SHP77 treated with DMSO at 0.1 percent for 48 hours (cell line): ENCODE results near the gene PLA2G6.
"Not testable (repeated sequence)": the region's sequence is repeated elsewhere in the genome, so short reads cannot be mapped to it uniquely, and the experiment has no call there.

Experiments
- DNase-seq: peaks from one replicate; lab custom pipeline; 2025; lab: John Stamatoyannopoulos, UW

The PLA2G6 gene

GRCh38 chr22:38129021-38129420 is 52.6 kb downstream of the PLA2G6 start:
- no peak for DNase-seq

GRCh38 chr22:38127869-38128268 is 53.8 kb downstream of the PLA2G6 start:
- no peak for DNase-seq

- DNase-seq = no peak
These were observed 54.5 kb downstream of the PLA2G6 start for GRCh38 chr22:38126928-38127668.

DNA sequence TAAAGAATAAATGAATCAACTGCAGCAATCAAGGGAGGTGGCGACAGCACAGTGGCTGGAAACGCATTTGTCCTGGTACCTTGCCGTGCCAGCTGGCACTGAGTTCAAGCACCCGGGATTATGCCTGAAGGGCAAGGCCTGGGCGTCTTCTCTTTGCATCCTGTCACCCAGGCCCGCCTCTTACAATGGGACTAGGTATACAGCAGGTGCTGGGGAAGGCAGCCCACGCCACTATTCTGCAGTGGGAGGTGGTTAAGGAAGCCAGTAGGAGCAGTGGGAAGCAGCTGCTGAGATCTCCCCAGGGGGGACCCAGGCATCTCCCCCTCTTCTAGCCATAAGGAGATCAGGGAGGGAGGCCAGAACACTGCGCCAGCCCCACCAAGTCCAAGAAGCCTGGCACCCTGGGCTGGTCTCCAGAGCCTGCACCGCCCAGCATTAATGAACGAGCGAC is 55.9 kb downstream of the PLA2G6 start:
- DNase-seq = no peak

DNA sequence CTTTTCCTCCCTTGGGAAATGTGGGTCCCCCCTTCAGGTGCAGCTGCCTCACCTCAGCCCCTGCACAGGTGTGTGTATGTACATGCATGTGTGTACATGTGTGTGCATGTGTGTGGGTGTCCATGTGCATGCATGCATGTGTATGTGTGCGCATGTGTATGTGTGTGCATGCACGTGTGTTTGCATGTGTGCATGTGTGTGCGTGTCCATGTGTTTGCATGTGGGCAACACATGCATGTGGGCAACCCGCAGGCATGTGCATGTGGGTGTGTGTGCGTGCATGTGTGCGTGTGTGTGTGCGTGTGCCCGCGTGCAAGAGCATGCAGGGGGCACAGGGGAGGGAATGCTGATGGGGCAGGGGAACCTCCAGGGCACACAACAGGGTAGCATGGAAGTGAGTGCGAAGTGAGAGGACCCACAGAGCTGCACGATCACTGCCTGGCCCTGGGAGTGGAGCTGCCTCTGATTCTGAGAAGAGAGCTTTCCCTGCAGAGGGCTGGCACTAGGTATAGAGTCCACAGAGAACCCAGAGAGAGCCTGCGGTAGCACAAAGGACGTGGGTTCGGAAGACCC is 56.5 kb downstream of the PLA2G6 start:
- no peak for DNase-seq

DNA sequence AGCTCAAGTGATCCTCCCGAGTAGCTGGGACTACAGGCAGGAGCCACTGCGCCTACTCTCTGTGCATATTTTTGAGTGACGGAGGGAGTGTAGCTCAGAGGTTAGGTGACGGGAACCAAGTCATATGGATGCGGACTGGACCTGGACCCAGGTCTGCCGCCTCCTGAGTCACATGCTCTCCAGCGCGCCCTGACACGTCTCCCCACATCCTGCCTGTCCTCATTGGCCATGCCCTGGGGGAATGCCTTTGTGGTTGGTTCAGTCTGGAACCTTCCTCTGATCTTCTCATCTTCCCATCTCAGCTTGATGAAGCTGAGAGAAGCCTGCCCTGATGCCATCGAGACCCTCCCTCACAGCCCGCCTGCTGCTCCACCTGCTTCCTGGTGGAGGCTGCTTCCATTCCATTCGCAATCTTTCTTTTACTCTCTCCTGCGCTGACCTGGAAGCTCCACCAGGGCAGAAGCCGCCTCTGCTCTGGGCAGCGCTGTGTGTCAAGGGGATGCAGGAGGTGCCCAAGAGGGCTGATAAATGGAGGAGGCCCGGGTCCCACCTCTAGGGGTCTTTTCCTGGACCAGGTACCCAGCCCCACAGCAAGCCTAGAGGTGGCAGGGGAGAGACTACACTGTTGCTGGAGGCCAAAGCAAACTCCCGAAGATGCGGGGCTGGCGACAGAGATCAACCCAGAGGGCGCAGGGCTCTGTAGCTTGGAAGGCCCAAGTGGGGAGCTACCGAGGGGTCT is 57.2 kb downstream of the PLA2G6 start:
- no peak for DNase-seq

DNA sequence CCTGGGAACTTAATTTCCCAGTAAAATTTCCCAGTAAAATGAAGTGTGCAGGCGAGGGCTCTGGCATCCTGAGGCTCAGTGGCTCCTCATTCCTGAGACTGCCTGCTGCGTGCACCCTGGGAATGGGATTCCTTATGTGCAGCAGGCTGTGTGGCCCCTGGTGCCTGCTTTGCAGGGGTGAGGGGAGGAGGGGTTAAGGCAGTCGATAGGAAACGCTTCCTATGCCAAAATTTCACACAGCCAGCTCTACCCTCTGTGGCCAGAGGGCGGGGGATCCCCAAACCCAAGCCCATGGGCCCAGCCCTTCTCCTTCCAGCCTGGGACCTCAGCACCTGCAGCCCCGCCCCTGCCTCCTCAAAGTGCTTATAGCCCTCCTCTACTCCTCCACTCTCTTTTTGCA is 59.0 kb downstream of the PLA2G6 start:
- no peak for DNase-seq

GRCh38 chr22:38120359-38121110 is 61.1 kb downstream of the PLA2G6 start:
- DNase-seq = no peak

- not testable (repeated sequence) for DNase-seq
These were observed 62.9 kb downstream of the PLA2G6 start for GRCh38 chr22:38118747-38119146.

GRCh38 chr22:38118182-38118581 is 63.4 kb downstream of the PLA2G6 start:
- DNase-seq = no peak

- not testable (repeated sequence) for DNase-seq
These were observed 64.1 kb downstream of the PLA2G6 start for GRCh38 chr22:38117556-38117955.

DNA sequence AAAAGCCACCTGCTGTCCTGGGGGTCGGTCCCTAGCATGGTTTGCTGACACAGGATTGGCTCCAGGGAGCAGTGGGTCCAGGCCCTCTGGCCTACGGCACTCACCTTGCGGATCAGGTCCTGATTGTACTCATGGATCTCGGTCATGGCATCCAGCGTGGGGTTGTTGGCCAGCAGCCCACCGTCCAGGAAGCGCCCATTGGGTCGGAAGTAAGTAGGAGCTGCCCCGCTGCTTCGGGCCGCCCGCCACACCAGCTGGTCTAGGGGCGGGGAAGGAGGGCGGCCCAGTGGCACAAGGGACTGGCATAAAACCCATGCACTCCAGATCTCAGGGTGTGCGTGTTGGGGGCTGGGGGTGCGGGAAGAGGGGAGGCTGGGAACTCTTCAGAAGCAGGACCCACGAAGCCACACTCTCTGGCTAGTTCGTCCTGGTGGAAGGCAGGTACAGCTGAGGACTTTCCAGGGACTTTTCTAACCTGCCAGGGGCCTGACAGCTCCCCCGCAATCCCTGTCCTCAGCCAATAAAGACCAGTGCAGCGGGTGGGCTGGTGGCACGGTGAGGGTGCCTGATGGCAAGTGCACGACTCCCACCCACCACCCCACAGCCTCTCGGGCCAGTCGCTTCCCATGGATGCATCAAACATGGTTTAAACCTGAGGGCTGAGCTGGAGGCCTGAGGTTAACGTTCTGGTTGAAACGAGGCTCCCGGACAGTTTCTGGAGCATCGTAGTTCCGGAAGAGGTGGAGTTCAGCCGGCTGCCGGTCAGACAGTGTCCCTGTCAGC is 66.0 kb downstream of the PLA2G6 start:
- DNase-seq = no peak

- peak; percentile 23 for DNase-seq
These were observed 66.9 kb downstream of the PLA2G6 start for GRCh38 chr22:38114484-38115398.

DNA sequence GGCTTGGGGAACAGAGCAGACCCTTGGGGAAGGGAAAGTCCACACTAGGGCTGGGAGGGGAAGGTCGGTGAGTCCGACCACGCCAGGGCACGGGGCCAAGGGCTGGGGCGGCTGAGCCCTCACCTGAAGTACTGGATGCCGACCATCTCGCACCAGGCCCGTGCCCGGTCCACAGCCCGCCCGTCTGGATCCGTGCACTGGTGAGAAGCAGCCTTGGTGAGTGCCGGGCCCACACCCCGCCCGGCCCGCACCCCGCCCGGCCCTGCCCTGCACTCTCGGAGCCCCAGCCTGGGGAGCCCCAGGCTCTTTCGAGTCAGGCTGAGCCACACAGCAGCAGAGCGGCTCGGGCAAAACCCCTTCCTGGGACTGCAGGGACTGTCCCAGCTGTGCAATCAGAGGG is 69.2 kb downstream of the PLA2G6 start:
- DNase-seq = no peak

DNA sequence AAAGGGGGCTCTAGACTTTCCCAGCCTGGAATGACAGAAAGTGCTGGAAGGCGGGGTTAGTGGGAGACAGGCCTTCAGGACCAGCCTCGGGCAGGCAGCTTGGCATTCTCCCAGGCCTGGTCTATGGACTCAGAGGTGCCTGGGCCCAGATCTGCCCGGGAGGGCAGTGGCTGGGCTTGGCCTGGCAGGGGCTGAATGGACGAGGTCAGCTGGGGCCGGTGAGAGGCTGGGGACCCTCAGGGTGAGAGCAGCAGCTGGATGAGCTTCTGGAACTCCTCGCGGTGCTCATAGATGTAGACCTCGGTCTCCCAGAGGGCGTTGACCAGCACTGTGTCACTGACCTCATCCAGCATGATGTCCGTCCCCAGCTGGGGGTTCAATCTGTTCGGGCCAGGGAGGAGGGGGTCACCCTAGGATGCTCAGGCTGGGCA is 69.7 kb downstream of the PLA2G6 start:
- DNase-seq = no peak

DNA sequence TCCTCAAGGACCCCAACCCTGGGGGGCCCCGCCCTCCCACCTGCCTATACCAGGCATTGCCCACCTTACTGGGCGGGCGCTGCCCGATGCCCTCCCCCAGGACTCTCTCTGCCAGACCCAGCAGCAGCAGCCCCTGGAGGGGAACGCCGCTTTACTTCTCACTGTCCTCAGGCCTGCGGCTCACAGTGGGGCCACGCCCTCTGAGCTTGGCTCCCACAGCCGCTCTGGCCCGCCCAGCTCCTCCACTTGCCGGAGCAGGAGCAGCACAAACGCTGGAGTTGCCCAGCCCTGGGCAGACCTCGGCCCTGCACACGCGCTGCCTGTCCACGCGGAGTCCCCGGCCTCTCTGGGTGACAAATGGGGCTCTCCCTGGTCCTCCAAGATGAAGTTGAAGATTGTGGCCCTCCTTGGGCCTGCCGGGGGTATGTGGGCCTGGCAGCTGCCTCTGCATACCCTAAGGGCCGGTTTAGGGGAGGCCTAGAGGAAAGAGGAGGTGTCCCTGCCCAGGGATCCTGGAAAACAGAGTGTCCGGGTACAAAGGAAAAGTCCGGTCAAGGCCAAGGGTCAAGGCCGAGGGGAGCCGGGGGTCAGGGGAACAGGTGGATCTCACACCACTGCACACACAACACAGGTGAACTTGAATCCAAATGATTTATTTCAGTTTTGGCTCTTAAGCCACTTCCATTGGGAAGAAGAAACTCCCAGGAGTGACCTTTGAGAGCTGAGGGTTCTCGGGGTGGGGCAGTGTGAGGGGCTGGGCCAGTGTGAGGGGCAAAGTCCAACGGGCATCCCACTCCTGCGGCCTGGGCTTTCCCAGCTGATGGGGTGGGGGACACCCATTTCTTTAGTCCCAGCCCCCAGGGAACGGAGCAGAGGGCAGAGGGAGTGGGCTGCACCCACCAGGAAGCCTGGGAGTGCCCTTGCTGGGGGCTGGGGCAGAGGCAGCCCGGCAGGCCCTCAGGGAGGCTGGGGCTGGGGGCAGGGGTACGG is 70.5 kb downstream of the PLA2G6 start:
- no peak for DNase-seq

DNA sequence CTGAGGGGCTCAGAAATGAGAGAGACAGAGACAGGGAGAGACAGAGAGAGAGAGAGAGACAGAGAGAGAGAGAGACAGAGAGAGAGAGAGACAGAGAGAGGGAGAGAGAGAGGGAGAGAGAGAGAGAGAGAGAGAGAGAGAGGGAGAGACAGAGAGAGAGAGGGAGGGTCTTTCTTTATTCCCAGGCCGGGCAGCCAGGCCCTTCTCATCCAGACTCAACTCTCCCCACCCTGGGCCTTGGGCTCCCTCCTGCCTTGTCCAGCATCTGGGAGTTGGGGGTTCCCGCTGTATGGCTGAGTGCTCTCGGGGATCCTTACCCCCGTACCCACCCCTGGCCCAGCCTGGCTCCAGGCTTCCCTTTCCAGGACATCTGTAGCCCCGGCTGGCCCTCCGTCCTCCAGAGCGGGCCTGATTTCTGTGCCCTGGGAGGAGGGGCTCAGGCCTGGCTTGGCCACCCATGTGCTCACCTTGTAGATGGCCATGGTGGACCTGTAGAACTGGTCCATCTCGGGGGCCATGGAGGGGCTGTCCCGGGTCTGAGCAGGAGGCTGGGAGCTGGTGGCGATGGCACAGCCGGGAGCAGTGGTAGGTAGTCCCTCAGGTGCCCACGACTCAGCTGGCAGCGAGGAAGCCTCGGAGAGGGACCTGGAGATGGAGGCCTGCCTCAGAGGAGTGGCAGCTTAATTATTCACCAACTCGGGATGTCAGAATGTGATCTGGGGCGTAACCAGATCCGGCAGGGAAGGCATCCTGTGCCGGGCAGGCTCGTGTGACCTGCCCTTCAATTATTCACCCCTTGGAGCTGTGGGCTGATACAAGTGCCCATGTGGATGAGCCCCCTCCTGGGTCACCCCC is 71.4 kb downstream of the PLA2G6 start, which contains the start of gene BAIAP2L2:
Gene BAIAP2L2 (minus strand): TSS at position 677 of the 855 bp plus-strand sequence. CDS start 159 bp downstream, at position 518.
- DNase-seq = no peak

GRCh38 chr22:38109371-38110001 is 72.1 kb downstream of the PLA2G6 start:
- no peak for DNase-seq
